ENCODE measurements around the gene REEP5. TPM values are rescaled to one million over a fixed set of nuclear protein-coding genes. Genes with fewer than 3 reads are reported as not detected.

The REEP5 gene
- total and polyA plus RNA-seq, 7 donors: 35.5 to 83.6 (median 76.7) TPM

GRCh38 chr5:112948458-112948857 lies 26.4 kb upstream of the REEP5 start:
- H3K36me3 ChIP-seq (ENCODE audit: insufficient read depth in 1 of 2, low read depth in 1 of 2): no peaks in the 10 kb centered on the region
- ATAC-seq (no peak), DNase-seq (no peak)
- TF ChIP-seq CTCF (IDR thresholded peaks at IDR 0.05): no peak
- H3K9me3 ChIP-seq: no peaks in the 10 kb centered on the region
- no peak overlapping the region for H3K4me3 ChIP-seq
- H3K4me1 ChIP-seq: no peaks in the 10 kb centered on the region
- no peaks in the 10 kb centered on the region for H3K27me3 ChIP-seq (ENCODE audit: insufficient read depth in 3 of 3, low read length in 2 of 3)
- H3K27ac ChIP-seq: no peak overlapping the region
- 89 to 100% (median 97%) methylated on average over 1 of the region's 1 CpG for WGBS, 3 donors
- intact Hi-C loops (cut with DNase I): no loop called here

- Histone ChIP-seq H3K36me3 (ENCODE audit: insufficient read depth in 1 of 2, low read depth in 1 of 2) (no peaks in the 10 kb centered on the region), H3K27me3 (ENCODE audit: insufficient read depth in 3 of 3, low read length in 2 of 3) (no peaks in the 10 kb centered on the region), H3K27ac (no peak overlapping the region), H3K9me3 (no peaks in the 10 kb centered on the region), H3K4me3 (no peak overlapping the region), H3K4me1 (no peaks in the 10 kb centered on the region)
- DNase-seq (no peak), ATAC-seq (no peak)
- intact Hi-C loops (cut with DNase I): no loop called here
- TF ChIP-seq CTCF (IDR thresholded peaks at IDR 0.05): no peak
- 58 to 66% (median 63%) methylated on average over 2 of the region's 2 CpGs for WGBS, 3 donors
These were observed 18.6 kb upstream of the REEP5 start for GRCh38 chr5:112940670-112941069.

DNA sequence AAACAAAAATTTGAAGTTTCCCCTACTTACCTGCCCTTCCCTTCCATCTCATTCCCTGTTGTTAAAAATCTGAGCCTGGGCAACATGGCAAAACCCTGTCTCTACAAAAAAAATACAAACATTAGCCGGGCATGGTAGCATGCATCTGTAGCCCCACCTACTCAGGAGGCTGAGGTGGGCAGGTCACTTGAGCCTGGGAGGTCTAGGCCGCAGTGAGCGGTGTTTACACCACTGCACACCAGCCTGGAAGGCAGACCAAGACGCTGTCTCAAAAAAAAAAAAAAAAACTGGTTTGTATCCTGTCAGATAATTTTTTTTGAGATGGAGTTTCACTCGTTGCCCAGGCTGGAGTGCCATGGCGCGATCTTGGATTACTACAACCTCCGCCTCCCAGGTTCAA lies 16.3 kb upstream of the REEP5 start:
- WGBS, 3 donors: 86 to 92% (median 89%) methylated on average over 7 to 8 of the region's 8 CpGs
- H3K27ac ChIP-seq: no peak overlapping the region
- H3K36me3 ChIP-seq (ENCODE audit: insufficient read depth in 1 of 2, low read depth in 1 of 2): no peaks in the 10 kb centered on the region
- no peak for ATAC-seq
- no peak for TF ChIP-seq CTCF (IDR thresholded peaks at IDR 0.05)
- intact Hi-C loops (cut with DNase I): loop anchor here in 1 of 2 donors (2.0 kb wide), 1 partner anchor 59 kb away; no protein-coding TSS in a partner anchor
- H3K4me1 ChIP-seq: no peaks in the 10 kb centered on the region
- no peaks in the 10 kb centered on the region for H3K27me3 ChIP-seq (ENCODE audit: insufficient read depth in 3 of 3, low read length in 2 of 3)
- no peak for DNase-seq
- H3K9me3 ChIP-seq: no peaks in the 10 kb centered on the region
- no peak overlapping the region for H3K4me3 ChIP-seq

GRCh38 chr5:112935675-112936074 lies 13.6 kb upstream of the REEP5 start:
- H3K27me3 ChIP-seq (ENCODE audit: insufficient read depth in 3 of 3, low read length in 2 of 3): no peaks in the 10 kb centered on the region
- intact Hi-C loops (cut with DNase I): no loop called here
- no peak overlapping the region for H3K4me3 ChIP-seq
- no peaks in the 10 kb centered on the region for H3K36me3 ChIP-seq (ENCODE audit: insufficient read depth in 1 of 2, low read depth in 1 of 2)
- no peak overlapping the region for H3K27ac ChIP-seq
- ATAC-seq (no peak), DNase-seq (no peak)
- no peaks in the 10 kb centered on the region for H3K9me3 ChIP-seq
- WGBS, 3 donors: 86 to 90% (median 88%) methylated on average over 5 of the region's 5 CpGs
- no peaks in the 10 kb centered on the region for H3K4me1 ChIP-seq
- no peak for TF ChIP-seq CTCF (IDR thresholded peaks at IDR 0.05)

DNA sequence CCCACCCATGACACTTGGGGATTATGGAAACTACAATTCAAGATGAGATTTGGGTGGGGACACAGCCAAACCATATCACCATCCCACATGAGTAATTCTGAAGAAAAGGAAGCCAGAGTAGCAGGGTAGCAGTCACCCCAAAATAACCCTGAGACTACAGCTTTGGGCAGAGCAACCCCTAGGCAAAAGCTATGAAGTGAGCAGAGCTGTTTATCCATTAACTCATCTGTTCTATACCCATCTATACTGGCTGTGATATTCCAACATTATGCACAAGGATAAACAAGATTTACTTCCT lies 12.3 kb upstream of the REEP5 start:
- TF ChIP-seq CTCF (IDR thresholded peaks at IDR 0.05): no peak
- DNase-seq (no peak), ATAC-seq (no peak)
- intact Hi-C loops (cut with DNase I): no loop called here
- no peak overlapping the region for H3K27ac ChIP-seq
- no peaks in the 10 kb centered on the region for H3K9me3 ChIP-seq
- H3K4me1 ChIP-seq: no peaks in the 10 kb centered on the region
- no peaks in the 10 kb centered on the region for H3K36me3 ChIP-seq (ENCODE audit: insufficient read depth in 1 of 2, low read depth in 1 of 2)
- no peaks in the 10 kb centered on the region for H3K27me3 ChIP-seq (ENCODE audit: insufficient read depth in 3 of 3, low read length in 2 of 3)
- no peak overlapping the region for H3K4me3 ChIP-seq

All from psoas muscle (tissue), 8 donors.